ENCODE data around the gene THSD4. TPM values are rescaled to one million over a fixed set of nuclear protein-coding genes. Genes with fewer than 3 reads are reported as not detected.

THSD4 gene
- total and polyA plus RNA-seq, 2 of the 4 experiments (the other 2 are of a cell fraction), result 25.5 to 31.1 TPM

DNA sequence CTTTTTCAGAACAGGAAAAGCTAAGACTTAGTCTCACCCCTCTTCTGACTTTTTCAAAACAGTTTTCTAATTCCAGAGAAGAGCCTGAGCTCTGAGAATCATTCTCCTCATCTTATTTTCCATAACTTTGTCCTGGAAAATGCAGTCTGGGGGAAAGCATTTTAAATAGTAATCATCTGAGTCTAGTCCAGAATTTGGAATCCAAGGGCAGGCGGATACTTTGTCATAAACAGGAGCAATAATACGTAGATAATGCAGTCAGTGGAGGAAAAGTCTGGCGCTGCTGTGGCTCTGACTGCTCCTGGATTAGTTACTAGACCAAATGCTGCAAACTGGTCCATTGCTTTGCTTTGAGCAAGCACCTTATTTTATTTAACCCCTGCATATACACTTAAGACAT, 285.0 kb downstream of the THSD4 start:
- ChIA-PET CTCF (interaction anchor here (1.0 to 2.2 kb wide), 2 partner anchors 12 to 14 kb away, joined by 3 to 4 read pairs; no protein-coding TSS in a partner anchor), POLR2A (ENCODE audit: unreplicated experiment) (no interaction called here)
- no peak overlapping the region for H3K4me3 ChIP-seq (ENCODE audit: insufficient read depth, low read depth, low read length)
- no peak overlapping the region for H3K56ac ChIP-seq (ENCODE audit: extremely low read depth, insufficient read depth, low read length)
- H3K9me1 ChIP-seq (ENCODE audit: insufficient read depth, low read length), result peaks cover 3% of the 10 kb centered on the region
- H2BK15ac ChIP-seq (ENCODE audit: low read depth, low read length), result no peak overlapping the region
- H3K14ac ChIP-seq (replicated peaks; ENCODE audit: low read depth, low read length), result no peak overlapping the region
- WGBS, 2 experiments (ENCODE audit: extremely low coverage in 2 of 2, insufficient read length in 1 of 2), result 29% methylated on average over 2 of the region's 3 CpGs; no CpG with 5 or more reads in 1 of the 2 experiments
- no peak overlapping the region for H3K23ac ChIP-seq (ENCODE audit: low read depth, low read length)
- no peaks in the 10 kb centered on the region for H3K9me3 ChIP-seq (ENCODE audit: control insufficient read depth, insufficient read depth, low read length)
- intact Hi-C loops (cut with micrococcal nuclease), result no loop called here
- H3K9ac ChIP-seq (ENCODE audit: low read depth, low read length), result no peak overlapping the region
- H4K5ac ChIP-seq (ENCODE audit: low read depth, low read length), result no peak overlapping the region
- H3K27me3 ChIP-seq (ENCODE audit: control insufficient read depth, insufficient read depth, low read length), result no peaks in the 10 kb centered on the region
- H2BK5ac ChIP-seq (ENCODE audit: low read depth, low read length, poor library complexity, severe bottlenecking), result no peak overlapping the region
- H4K91ac ChIP-seq (ENCODE audit: insufficient read depth, low read depth, low read length), result no peak overlapping the region
- peaks cover 9 to 19% of the 10 kb centered on the region in 2 experiments for H3K79me1 ChIP-seq (ENCODE audit: low read depth in 1 of 2, low read length in 2 of 2)
- H2AK5ac ChIP-seq (ENCODE audit: low read depth, low read length), result no peak overlapping the region
- BruUV-seq (replicated peaks), result no TSS peak
- no peak overlapping the region for H4K8ac ChIP-seq (ENCODE audit: low read depth in 2 of 2, low read length in 2 of 2)
- H2BK120ac ChIP-seq (ENCODE audit: low read depth, low read length), result no peak overlapping the region
- H3K4me2 ChIP-seq (ENCODE audit: low read depth, low read length), result peak overlapping the region; percentile 44
- H2BK20ac ChIP-seq (ENCODE audit: low read depth, low read length), result no peak overlapping the region
- TF ChIP-seq BHLHE40 (IDR thresholded peaks at IDR 0.05; ENCODE audit: low read depth, low read length), result no peak
- no peak for TF ChIP-seq FOS (IDR thresholded peaks at IDR 0.05; ENCODE audit: low read depth, low read length)
- TF ChIP-seq MXI1 (IDR thresholded peaks at IDR 0.05; ENCODE audit: borderline replicate concordance, low read depth, low read length), result no peak
- no peak for TF ChIP-seq CEBPB (IDR thresholded peaks at IDR 0.05; ENCODE audit: low read depth, low read length)
- TF ChIP-seq RCOR1 (IDR thresholded peaks at IDR 0.05; ENCODE audit: insufficient replicate concordance, low read length), result no peak
- TF ChIP-seq SMC3 (IDR thresholded peaks at IDR 0.05; ENCODE audit: low read depth, low read length), result no peak
- TF ChIP-seq, protein P1, sequence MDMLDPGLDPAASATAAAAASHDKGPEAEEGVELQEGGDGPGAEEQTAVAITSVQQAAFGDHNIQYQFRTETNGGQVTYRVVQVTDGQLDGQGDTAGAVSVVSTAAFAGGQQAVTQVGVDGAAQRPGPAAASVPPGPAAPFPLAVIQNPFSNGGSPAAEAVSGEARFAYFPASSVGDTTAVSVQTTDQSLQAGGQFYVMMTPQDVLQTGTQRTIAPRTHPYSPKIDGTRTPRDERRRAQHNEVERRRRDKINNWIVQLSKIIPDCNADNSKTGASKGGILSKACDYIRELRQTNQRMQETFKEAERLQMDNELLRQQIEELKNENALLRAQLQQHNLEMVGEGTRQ (IDR thresholded peaks at IDR 0.05; ENCODE audit: low read depth, low read length), result no peak
- TF ChIP-seq NFE2L2 (IDR thresholded peaks at IDR 0.05; ENCODE audit: low read depth, low read length), result no peak
- TF ChIP-seq MAZ (IDR thresholded peaks at IDR 0.05; ENCODE audit: borderline replicate concordance, low read depth, low read length), result no peak
- no peak for TF ChIP-seq MAFK (IDR thresholded peaks at IDR 0.05; ENCODE audit: low read depth, low read length)
- TF ChIP-seq RAD21 (IDR thresholded peaks at IDR 0.05; ENCODE audit: low read length), result no peak
- TF ChIP-seq, protein P2, sequence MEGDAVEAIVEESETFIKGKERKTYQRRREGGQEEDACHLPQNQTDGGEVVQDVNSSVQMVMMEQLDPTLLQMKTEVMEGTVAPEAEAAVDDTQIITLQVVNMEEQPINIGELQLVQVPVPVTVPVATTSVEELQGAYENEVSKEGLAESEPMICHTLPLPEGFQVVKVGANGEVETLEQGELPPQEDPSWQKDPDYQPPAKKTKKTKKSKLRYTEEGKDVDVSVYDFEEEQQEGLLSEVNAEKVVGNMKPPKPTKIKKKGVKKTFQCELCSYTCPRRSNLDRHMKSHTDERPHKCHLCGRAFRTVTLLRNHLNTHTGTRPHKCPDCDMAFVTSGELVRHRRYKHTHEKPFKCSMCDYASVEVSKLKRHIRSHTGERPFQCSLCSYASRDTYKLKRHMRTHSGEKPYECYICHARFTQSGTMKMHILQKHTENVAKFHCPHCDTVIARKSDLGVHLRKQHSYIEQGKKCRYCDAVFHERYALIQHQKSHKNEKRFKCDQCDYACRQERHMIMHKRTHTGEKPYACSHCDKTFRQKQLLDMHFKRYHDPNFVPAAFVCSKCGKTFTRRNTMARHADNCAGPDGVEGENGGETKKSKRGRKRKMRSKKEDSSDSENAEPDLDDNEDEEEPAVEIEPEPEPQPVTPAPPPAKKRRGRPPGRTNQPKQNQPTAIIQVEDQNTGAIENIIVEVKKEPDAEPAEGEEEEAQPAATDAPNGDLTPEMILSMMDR (conservative IDR thresholded peaks at IDR 0.05; ENCODE audit: low read depth, low read length), result no peak
- no peak for TF ChIP-seq RFX5 (IDR thresholded peaks at IDR 0.05; ENCODE audit: low read depth, low read length)
- H3K27ac ChIP-seq (ENCODE audit: insufficient read depth, low read length), result no peak overlapping the region
- H3K36me3 ChIP-seq (ENCODE audit: control insufficient read depth, insufficient read depth, low read length), result 0 out of 2 replicates have a peak, but pooled peaks cover 1% of the 10 kb centered on the region
- H3K4me1 ChIP-seq (ENCODE audit: control insufficient read depth, insufficient read depth, low read length), result peaks cover 10% of the 10 kb centered on the region
- H2AFZ ChIP-seq (replicated peaks; ENCODE audit: low read length, poor library complexity), result no peak overlapping the region
- no peaks in the 10 kb centered on the region for H4K20me1 ChIP-seq (ENCODE audit: insufficient read depth, low read length)
- ATAC-seq (ENCODE audit: low read depth) (peak; percentile 68), DNase-seq (peak; percentile 40)
- dilution Hi-C loops (cut with HindIII; ENCODE audit: low sequenced_read_pairs, unreplicated experiment), result no loop called here
- in situ Hi-C loops (cut with MboI; ENCODE audit: low sequenced_read_pairs), result no loop called here
- no peak overlapping the region for H3K4ac ChIP-seq (ENCODE audit: low read depth, low read length)
- no peak overlapping the region for H2AK9ac ChIP-seq (replicated peaks; ENCODE audit: low read depth, low read length, poor library complexity)
- no peak overlapping the region for H3K18ac ChIP-seq (ENCODE audit: low read depth, low read length)

All from IMR-90 (cell line).